IMR-90 (cell line): ENCODE results near the gene KATNB1. TPM values are rescaled to one million over a fixed set of nuclear protein-coding genes. Genes with fewer than 3 reads are reported as not detected.

Experiments used
- ATAC-seq: fragments of 200-7000 bp; cut with Tn5 transposase; 2 replicates; pipeline ENCODE4 v1.9.1; 2020; ENCODE audit warnings: low read depth, mild to moderate bottlenecking, moderate library complexity
- BruUV-seq: library from RNA; stranded (reverse); fragments of 400-500 nt; replicated peaks from 2 replicates; lab custom pipeline; 2021; lab: Mats Ljungman, UMichigan
- CTCF ChIA-PET: fragments of 300-600 bp; formaldehyde crosslinking; extraction: SDS; loops from one replicate; lab custom pipeline; 2021; ENCODE audit warnings: antibody characterized with exemption; lab: Yijun Ruan, JAX
- POLR2A ChIA-PET: fragments of 300-600 bp; sonication (Branson Sonifier 250); formaldehyde crosslinking; loops from one replicate; lab custom pipeline; 2022; ENCODE audit warnings: antibody characterized with exemption; ENCODE audit not compliant: unreplicated experiment; lab: Charles Lee
- DNase-seq: peaks from one replicate; pipeline ENCODE4 v3.0.0; 2013
- H2AFZ ChIP-seq: replicated peaks from 2 replicates; pipeline ENCODE3; 2013; ENCODE audit warnings: low read length, mild to moderate bottlenecking; ENCODE audit not compliant: poor library complexity
- H2AK5ac ChIP-seq: 2 replicates; pipeline ENCODE4 v1.6.1; 2013; ENCODE audit warnings: low read depth, low read length, inconsistent platforms
- H2AK9ac ChIP-seq: replicated peaks from 2 replicates; pipeline ENCODE3; 2013; ENCODE audit warnings: mild to moderate bottlenecking, low read depth, low read length, moderate library complexity; ENCODE audit not compliant: poor library complexity
- H2BK120ac ChIP-seq: 2 replicates; pipeline ENCODE4 v1.6.1; 2013; ENCODE audit warnings: low read depth, low read length, inconsistent platforms
- H2BK15ac ChIP-seq: 3 replicates; pipeline ENCODE4 v1.6.1; 2013; ENCODE audit warnings: low read depth, low read length, inconsistent platforms
- H2BK20ac ChIP-seq: 2 replicates; pipeline ENCODE4 v1.6.1; 2013; ENCODE audit warnings: low read depth, mild to moderate bottlenecking, inconsistent platforms, low read length, moderate library complexity
- H2BK5ac ChIP-seq: 2 replicates; pipeline ENCODE4 v1.6.1; 2013; ENCODE audit warnings: mild to moderate bottlenecking, low read depth, low read length, inconsistent platforms; ENCODE audit not compliant: poor library complexity, severe bottlenecking
- H3K14ac ChIP-seq: replicated peaks from 2 replicates; pipeline ENCODE4 v1.6.1; 2013; ENCODE audit warnings: low read depth, low read length, inconsistent platforms
- H3K18ac ChIP-seq: 2 replicates; pipeline ENCODE4 v1.6.1; 2013; ENCODE audit warnings: low read depth, low read length, control low read depth
- H3K23ac ChIP-seq: 2 replicates; pipeline ENCODE4 v1.6.1; 2013; ENCODE audit warnings: low read depth, low read length, inconsistent platforms
- H3K27ac ChIP-seq: 2 replicates; pipeline ENCODE4 v1.5.1; 2013; ENCODE audit warnings: mild to moderate bottlenecking, control low read depth, low read length; ENCODE audit not compliant: insufficient read depth
- H3K27me3 ChIP-seq: 2 replicates; pipeline ENCODE4 v1.6.1; 2013; ENCODE audit warnings: low read length; ENCODE audit not compliant: control insufficient read depth, insufficient read depth
- H3K36me3 ChIP-seq: 2 replicates; pipeline ENCODE4 v1.6.1; 2013; ENCODE audit warnings: low read length, mixed read lengths; ENCODE audit not compliant: control insufficient read depth, insufficient read depth
- H3K4ac ChIP-seq: 2 replicates; pipeline ENCODE4 v1.6.1; 2013; ENCODE audit warnings: low read depth, low read length, inconsistent platforms
- H3K4me1 ChIP-seq: 2 replicates; pipeline ENCODE4 v1.6.1; 2013; ENCODE audit warnings: low read length, mixed read lengths; ENCODE audit not compliant: control insufficient read depth, insufficient read depth
- H3K4me2 ChIP-seq: 2 replicates; pipeline ENCODE4 v1.6.1; 2013; ENCODE audit warnings: low read depth, mild to moderate bottlenecking, control low read depth, low read length, moderate library complexity
- H3K4me3 ChIP-seq: 2 replicates; pipeline ENCODE4 v1.5.1; 2013; ENCODE audit warnings: low read depth, mild to moderate bottlenecking, control low read depth, low read length, moderate library complexity; ENCODE audit not compliant: insufficient read depth
- H3K56ac ChIP-seq: 2 replicates; pipeline ENCODE4 v1.6.1; 2013; ENCODE audit warnings: low read length, inconsistent platforms; ENCODE audit not compliant: insufficient read depth; ENCODE audit errors: extremely low read depth
- H3K79me1 ChIP-seq, 2 experiments: 2 replicates each; pipeline ENCODE4 v1.6.1; 2013; ENCODE audit warnings: low read length in 2 of 2, inconsistent platforms in 1 of 2, low read depth in 1 of 2
- H3K9ac ChIP-seq: 2 replicates; pipeline ENCODE4 v1.6.1; 2013; ENCODE audit warnings: low read depth, low read length, control low read depth
- H3K9me1 ChIP-seq: 2 replicates; pipeline ENCODE4 v1.6.1; 2013; ENCODE audit warnings: low read length, inconsistent platforms; ENCODE audit not compliant: insufficient read depth
- H3K9me3 ChIP-seq: 2 replicates; pipeline ENCODE4 v1.6.1; 2013; ENCODE audit warnings: low read length; ENCODE audit not compliant: control insufficient read depth, insufficient read depth
- H4K20me1 ChIP-seq: 2 replicates; pipeline ENCODE4 v1.6.1; 2013; ENCODE audit warnings: low read length, inconsistent platforms; ENCODE audit not compliant: insufficient read depth
- H4K5ac ChIP-seq: 2 replicates; pipeline ENCODE4 v1.6.1; 2013; ENCODE audit warnings: mild to moderate bottlenecking, low read depth, low read length, control low read depth
- H4K8ac ChIP-seq, 2 experiments: 2 replicates each; pipeline ENCODE4 v1.6.1; 2013; ENCODE audit warnings: low read depth in 2 of 2, low read length in 2 of 2, control low read depth in 1 of 2, inconsistent platforms in 1 of 2
- H4K91ac ChIP-seq: 2 replicates; pipeline ENCODE4 v1.6.1; 2013; ENCODE audit warnings: low read depth, low read length, inconsistent platforms; ENCODE audit not compliant: insufficient read depth
- BHLHE40 ChIP-seq: fragments of 150-350 bp; IDR thresholded peaks from 2 replicates; pipeline ENCODE4 v1.6.1; 2016; ENCODE audit warnings: mild to moderate bottlenecking, low read depth, low read length
- CEBPB ChIP-seq: IDR thresholded peaks from 2 replicates; pipeline ENCODE4 v1.6.1; 2012; ENCODE audit warnings: low read depth, low read length, improper control_type of control experiment
- CHD1 ChIP-seq: IDR thresholded peaks from 2 replicates; pipeline ENCODE4 v1.6.1; 2012; ENCODE audit warnings: low read depth, low read length, improper control_type of control experiment
- CTCF ChIP-seq: conservative IDR thresholded peaks from 2 replicates; pipeline ENCODE4 v1.5.1; 2012; ENCODE audit warnings: mild to moderate bottlenecking, low read depth, low read length, improper control_type of control experiment
- ELK1 ChIP-seq: fragments of 150-350 bp; IDR thresholded peaks from 2 replicates; pipeline ENCODE4 v1.6.1; 2016; ENCODE audit warnings: low read depth, mild to moderate bottlenecking, low read length, moderate library complexity, borderline replicate concordance
- FOS ChIP-seq: fragments of 150-350 bp; IDR thresholded peaks from 2 replicates; pipeline ENCODE4 v1.6.1; 2016; ENCODE audit warnings: low read depth, low read length
- MAFK ChIP-seq: IDR thresholded peaks from 2 replicates; pipeline ENCODE4 v1.6.1; 2012; ENCODE audit warnings: low read depth, low read length, improper control_type of control experiment
- MAZ ChIP-seq: IDR thresholded peaks from 2 replicates; pipeline ENCODE4 v1.6.1; 2012; ENCODE audit warnings: low read depth, mild to moderate bottlenecking, low read length, improper control_type of control experiment, moderate library complexity, borderline replicate concordance
- MXI1 ChIP-seq: IDR thresholded peaks from 2 replicates; pipeline ENCODE4 v1.6.1; 2012; ENCODE audit warnings: low read depth, mild to moderate bottlenecking, low read length, moderate library complexity, borderline replicate concordance
- NFE2L2 ChIP-seq: fragments of 150-350 bp; IDR thresholded peaks from 2 replicates; pipeline ENCODE4 v1.6.1; 2016; ENCODE audit warnings: low read depth, mild to moderate bottlenecking, low read length
- POLR2A ChIP-seq: IDR thresholded peaks from 2 replicates; pipeline ENCODE4 v1.6.1; 2012; ENCODE audit warnings: mild to moderate bottlenecking, low read depth, low read length
- RAD21 ChIP-seq: IDR thresholded peaks from 2 replicates; pipeline ENCODE4 v1.6.1; 2012; ENCODE audit warnings: low read length, improper control_type of control experiment
- RCOR1 ChIP-seq: IDR thresholded peaks from 2 replicates; pipeline ENCODE4 v1.6.1; 2012; ENCODE audit warnings: mild to moderate bottlenecking, low read length, improper control_type of control experiment; ENCODE audit not compliant: insufficient replicate concordance
- RFX5 ChIP-seq: IDR thresholded peaks from 2 replicates; pipeline ENCODE4 v1.8.0; 2012; ENCODE audit warnings: low read depth, mild to moderate bottlenecking, low read length, moderate library complexity
- SMC3 ChIP-seq: fragments of 150-350 bp; IDR thresholded peaks from 2 replicates; pipeline ENCODE4 v1.6.1; 2016; ENCODE audit warnings: low read depth, mild to moderate bottlenecking, antibody characterized with exemption, low read length, moderate library complexity
- USF2 ChIP-seq: fragments of 150-350 bp; IDR thresholded peaks from 2 replicates; pipeline ENCODE4 v1.6.1; 2017; ENCODE audit warnings: mild to moderate bottlenecking, antibody characterized with exemption, low read length, low read depth
- WGBS, 2 experiments: methylation state at CpG; one replicate each; pipeline versions ENCODE4 v1.1.5 to v1.1.7; 2013; ENCODE audit warnings: missing lambda C conversion rate in 2 of 2; ENCODE audit not compliant: insufficient read length in 1 of 2; ENCODE audit errors: extremely low coverage in 2 of 2; 5-methylcytosine and 5-hydroxymethylcytosine counted together
- dilution Hi-C: fragments of 300-500 bp; cut with HindIII; formaldehyde crosslinking; loops from one replicate; pipeline ENCODE4 v1.14.3; 2018; ENCODE audit warnings: low sequenced_read_pairs; ENCODE audit not compliant: unreplicated experiment
- in situ Hi-C: fragments of 300-500 bp; cut with MboI; formaldehyde crosslinking; loops from 3 replicates; pipeline ENCODE4 v1.14.3; 2019; ENCODE audit warnings: low sequenced_read_pairs, inconsistent platforms, mixed read lengths
- intact Hi-C: fragments of 100-400 bp; cut with micrococcal nuclease; formaldehyde crosslinking; loops from 2 replicates; pipeline ENCODE4 v1.10.0; 2022
- polyA plus RNA-seq, 3 experiments: library from polyadenylated mRNA; depleted of rRNA; stranded (reverse); fragments of >200 nt; gene quantifications; 2 replicates each; pipeline ENCODE4 v1.2.3, GENCODE V29; 2012; ENCODE audit warnings: low replicate concordance in 1 of 3
- total RNA-seq: library from RNA; depleted of rRNA; stranded (reverse); fragments of >200 nt; gene quantifications from 2 replicates; pipeline ENCODE4 v1.2.3, GENCODE V29; 2012

The KATNB1 gene
- total and polyA plus RNA-seq, 2 of the 4 experiments (the other 2 are of a cell fraction) = 10.9 to 23.5 TPM

- POLR2A ChIA-PET = no interaction called here
Observed at GRCh38 chr16:57725554-57725953, 10.0 kb upstream of the KATNB1 start.

More at GRCh38 chr16:57725554-57725953, 10.0 kb upstream of the KATNB1 start:
- no peak overlapping the region for H2BK20ac ChIP-seq
- no peak for DNase-seq
- WGBS, 2 experiments = 80% methylated on average over 1 of the region's 5 CpGs; no CpG with 5 or more reads in 1 of the 2 experiments
- dilution Hi-C loops (no loop called here), intact Hi-C loops (no loop called here), in situ Hi-C loops (no loop called here)
- no peaks in the 10 kb centered on the region for H3K9me3 ChIP-seq
- no TSS peak for BruUV-seq
- CTCF ChIA-PET = no interaction called here
- no peak overlapping the region for H2AFZ ChIP-seq
- H3K4ac ChIP-seq = no peak overlapping the region
- H3K4me1 ChIP-seq = no peaks in the 10 kb centered on the region
- no peak for ATAC-seq
- H4K91ac ChIP-seq = no peak overlapping the region
- H3K14ac ChIP-seq = no peak overlapping the region
- no peaks in the 10 kb centered on the region for H3K36me3 ChIP-seq
- no peak for TF ChIP-seq RAD21
- TF ChIP-seq RCOR1 = no peak
- no peak for TF ChIP-seq ELK1
- no peak for TF ChIP-seq NFE2L2
- TF ChIP-seq CEBPB = no peak
- TF ChIP-seq BHLHE40 = no peak
- no peak for TF ChIP-seq CHD1
- no peak for TF ChIP-seq POLR2A
- TF ChIP-seq MXI1 = no peak
- no peak for TF ChIP-seq SMC3
- TF ChIP-seq FOS = no peak
- TF ChIP-seq RFX5 = no peak
- no peak for TF ChIP-seq CTCF
- TF ChIP-seq MAFK = no peak
- no peak for TF ChIP-seq USF2
- no peak for TF ChIP-seq MAZ
- H4K20me1 ChIP-seq = no peaks in the 10 kb centered on the region
- no peak overlapping the region for H4K5ac ChIP-seq
- H3K27ac ChIP-seq = no peak overlapping the region
- no peak overlapping the region for H3K4me2 ChIP-seq
- no peak overlapping the region for H4K8ac ChIP-seq
- H2BK120ac ChIP-seq = no peak overlapping the region
- no peak overlapping the region for H2BK15ac ChIP-seq
- H3K9me1 ChIP-seq = no peaks in the 10 kb centered on the region
- no peak overlapping the region for H2AK9ac ChIP-seq
- no peak overlapping the region for H3K18ac ChIP-seq
- peaks cover 8% of the 10 kb centered on the region for H3K27me3 ChIP-seq
- no peak overlapping the region for H3K4me3 ChIP-seq
- no peak overlapping the region for H2BK5ac ChIP-seq
- H3K23ac ChIP-seq = no peak overlapping the region
- H3K79me1 ChIP-seq = no peaks in the 10 kb centered on the region
- H3K9ac ChIP-seq = no peak overlapping the region
- H2AK5ac ChIP-seq = no peak overlapping the region
- H3K56ac ChIP-seq = no peak overlapping the region
